SU-DHL-6 (cell line): Measurements from ENCODE around the gene ILF2.

Source experiments
- H2AFZ ChIP-seq: fragments of 200-600 bp; sonication (generic); 2 replicates; pipeline ENCODE4 v1.6.1; 2014; ENCODE audit warnings: low read depth, mild to moderate bottlenecking, moderate library complexity, mixed read lengths, antibody characterized with exemption, low read length; ENCODE audit not compliant: severe bottlenecking
- H3F3A ChIP-seq: fragments of 200-600 bp; shearing (Covaris generic); 2 replicates; pipeline ENCODE4 v1.6.0; 2016; ENCODE audit warnings: antibody characterized with exemption, mild to moderate bottlenecking; ENCODE audit not compliant: insufficient read depth
- H3K27ac ChIP-seq: fragments of 200-600 bp; sonication (generic); 2 replicates; pipeline ENCODE4 v1.5.1; 2016; ENCODE audit warnings: low read depth, mild to moderate bottlenecking, low read length, moderate library complexity, mixed read lengths
- H3K27me3 ChIP-seq: fragments of 200-600 bp; sonication (generic), shearing (Covaris generic); 2 replicates; pipeline ENCODE4 v1.6.0; 2014; ENCODE audit warnings: mild to moderate bottlenecking, low read length
- H3K36me3 ChIP-seq: fragments of 200-600 bp; sonication (generic); 2 replicates; pipeline ENCODE4 v1.6.1; 2014; ENCODE audit warnings: mild to moderate bottlenecking, low read length, mixed read lengths
- H3K4me2 ChIP-seq: fragments of 300-600, 200-600 bp; shearing (Covaris generic), sonication (generic); 2 replicates; pipeline ENCODE4 v1.6.0; 2014; ENCODE audit warnings: low read length, low read depth, mild to moderate bottlenecking; ENCODE audit not compliant: poor library complexity, severe bottlenecking
- H3K4me3 ChIP-seq: fragments of 200-600 bp; sonication (generic); 2 replicates; pipeline ENCODE4 v1.5.1; 2014; ENCODE audit warnings: antibody characterized with exemption, low read length, mild to moderate bottlenecking, mixed read lengths; ENCODE audit not compliant: insufficient read depth, poor library complexity, severe bottlenecking
- H3K79me2 ChIP-seq: fragments of 200-600 bp; sonication (generic); 2 replicates; pipeline ENCODE4 v1.6.1; 2014; ENCODE audit warnings: mild to moderate bottlenecking, low read length, moderate library complexity; ENCODE audit not compliant: insufficient read depth
- H3K9ac ChIP-seq: fragments of 200-600 bp; sonication (generic); 2 replicates; pipeline ENCODE4 v1.7.0; 2014; ENCODE audit warnings: mild to moderate bottlenecking, low read length
- H3K9me2 ChIP-seq: fragments of 200-600 bp; sonication (generic); replicated peaks from 2 replicates; pipeline ENCODE4 v1.6.1; 2014; ENCODE audit warnings: low read length; ENCODE audit not compliant: insufficient read depth
- H3K9me3 ChIP-seq: fragments of 200-600 bp; sonication (generic); 2 replicates; pipeline ENCODE4 v1.6.1; 2014; ENCODE audit warnings: low read length, mixed read lengths; ENCODE audit not compliant: insufficient read depth
- H4K20me1 ChIP-seq: fragments of 200-600 bp; sonication (generic); 2 replicates; pipeline ENCODE4 v1.6.1; 2014; ENCODE audit warnings: low read depth, mild to moderate bottlenecking, antibody characterized with exemption, low read length, moderate library complexity, mixed read lengths
- CTCF ChIP-seq: fragments of 200-600 bp; sonication (generic); IDR thresholded peaks from one replicate; pipeline ENCODE4 v1.5.1; 2017; ENCODE audit warnings: antibody characterized with exemption, mild to moderate bottlenecking, low read length, moderate library complexity; ENCODE audit not compliant: insufficient read depth, poor library complexity, severe bottlenecking
- EZH2phosphoT487 ChIP-seq: fragments of 200-600 bp; sonication (generic), shearing (Covaris generic); conservative IDR thresholded peaks from 2 replicates; pipeline ENCODE4 v1.6.1; 2018; ENCODE audit warnings: mild to moderate bottlenecking, antibody characterized with exemption, low read length, moderate library complexity, mixed read lengths

The ILF2 gene

DNA sequence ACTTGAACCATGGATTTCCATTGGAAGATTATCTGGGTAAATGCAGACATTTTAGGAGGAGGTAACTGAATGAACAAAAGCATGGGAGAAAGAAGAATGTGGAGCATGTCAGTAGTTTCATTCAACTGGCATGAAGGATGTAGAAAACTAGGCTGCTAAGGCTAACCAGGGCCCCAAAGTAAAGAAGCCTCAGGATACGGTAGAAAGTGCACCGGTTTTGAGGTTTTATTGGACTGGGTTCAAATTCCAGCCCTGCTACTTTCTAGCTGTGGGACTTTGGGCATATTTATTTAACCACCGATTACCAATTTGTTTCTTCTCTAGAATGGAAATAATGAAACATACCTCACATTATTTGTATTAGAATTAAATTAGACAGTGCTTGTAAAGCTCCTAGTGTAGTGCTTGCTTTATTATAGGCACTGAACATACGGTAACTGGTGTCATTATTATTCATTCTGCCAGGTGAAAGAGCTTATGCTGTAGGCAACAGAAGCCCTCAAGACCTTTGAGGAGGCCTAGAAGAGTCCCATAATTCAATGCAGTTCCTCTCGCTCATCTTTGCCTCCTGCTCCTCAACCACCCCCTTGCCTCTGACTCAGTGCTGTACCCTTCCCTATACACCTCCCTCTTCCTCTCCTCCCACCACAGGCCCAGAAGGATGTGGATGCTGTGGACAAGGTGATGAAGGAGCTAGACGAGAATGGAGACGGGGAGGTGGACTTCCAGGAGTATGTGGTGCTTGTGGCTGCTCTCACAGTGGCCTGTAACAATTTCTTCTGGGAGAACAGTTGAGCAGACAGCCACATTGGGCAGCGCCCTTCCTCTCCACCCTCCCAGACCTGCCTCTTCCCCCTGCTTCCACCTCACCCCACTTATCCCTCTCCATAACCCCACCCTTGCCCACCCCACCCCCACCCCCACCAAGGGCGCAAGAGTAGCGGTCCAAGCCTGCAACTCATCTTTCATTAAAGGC, 39.5 kb downstream of the ILF2 start:
- Histone ChIP-seq H3K4me3 (no peak overlapping the region), H3K4me2 (no peak overlapping the region), H3K9me3 (no peaks in the 10 kb centered on the region), H3K27ac (no peak overlapping the region), H3F3A (peaks cover 8% of the 10 kb centered on the region; the same call in 1 of the 2 replicates), H2AFZ (no peak overlapping the region), H3K9ac (no peak overlapping the region), H3K27me3 (no peaks in the 10 kb centered on the region), H3K9me2 (no peaks in the 10 kb centered on the region), H4K20me1 (no peaks in the 10 kb centered on the region), H3K36me3 (peaks cover 5% of the 10 kb centered on the region), H3K79me2 (peaks cover 22% of the 10 kb centered on the region)
- TF ChIP-seq CTCF (no peak), EZH2phosphoT487 (no peak)

- Histone ChIP-seq H3K79me2 (peaks cover 13% of the 10 kb centered on the region), H3K27me3 (no peaks in the 10 kb centered on the region), H3K4me3 (no peak overlapping the region), H3F3A (peaks cover 3% of the 10 kb centered on the region; the same call in 1 of the 2 replicates), H2AFZ (no peak overlapping the region), H4K20me1 (no peaks in the 10 kb centered on the region), H3K27ac (no peak overlapping the region), H3K9me3 (no peaks in the 10 kb centered on the region), H3K9ac (no peak overlapping the region), H3K9me2 (no peaks in the 10 kb centered on the region), H3K4me2 (no peak overlapping the region), H3K36me3 (no peaks in the 10 kb centered on the region)
- TF ChIP-seq CTCF: no peak
- no peak for TF ChIP-seq EZH2phosphoT487
These were observed 40.4 kb downstream of the ILF2 start for GRCh38 chr1:153630384-153630783.

GRCh38 chr1:153629971-153630370, 40.8 kb downstream of the ILF2 start:
- peaks cover 3% of the 10 kb centered on the region; the same call in 1 of the 2 replicates for H3F3A ChIP-seq
- no peak overlapping the region for H3K9ac ChIP-seq
- no peak overlapping the region for H2AFZ ChIP-seq
- H3K36me3 ChIP-seq: no peaks in the 10 kb centered on the region
- H3K9me3 ChIP-seq: no peaks in the 10 kb centered on the region
- H3K79me2 ChIP-seq: peaks cover 9% of the 10 kb centered on the region
- no peak overlapping the region for H3K4me2 ChIP-seq
- no peaks in the 10 kb centered on the region for H3K9me2 ChIP-seq
- H3K27me3 ChIP-seq: no peaks in the 10 kb centered on the region
- H4K20me1 ChIP-seq: no peaks in the 10 kb centered on the region
- no peak overlapping the region for H3K4me3 ChIP-seq
- H3K27ac ChIP-seq: no peak overlapping the region
- no peak for TF ChIP-seq CTCF
- no peak for TF ChIP-seq EZH2phosphoT487
